ENCODE measurements around the gene DNAJA3.

DNAJA3 gene

GRCh38 chr16:4399001-4399730 is 26.5 kb upstream of the DNAJA3 start:
- H3K9me3 ChIP-seq (ENCODE audit: control insufficient read depth, low read length) = no peaks in the 10 kb centered on the region

GRCh38 chr16:4401094-4401501 is 24.6 kb upstream of the DNAJA3 start:
- H3K36me3 ChIP-seq (ENCODE audit: control insufficient read depth, insufficient read depth, low read length) = peaks cover 26% of the 10 kb centered on the region
- H3K4me1 ChIP-seq (ENCODE audit: control insufficient read depth, insufficient read depth, low read length, poor library complexity, severe bottlenecking) = no peaks in the 10 kb centered on the region
- no peak overlapping the region for H3K4me3 ChIP-seq (ENCODE audit: extremely low read depth, insufficient read depth, low read length, poor library complexity, severe bottlenecking)
- no peaks in the 10 kb centered on the region for H3K9me3 ChIP-seq (ENCODE audit: control insufficient read depth, low read length)
- WGBS, 2 experiments (ENCODE audit: insufficient coverage in 2 of 2) = 93% methylated on average over 10 of the region's 12 CpGs
- no peak overlapping the region for H3K27ac ChIP-seq (ENCODE audit: low read depth, low read length, severe bottlenecking)

More at GRCh38 chr16:4399001-4399730, 26.5 kb upstream of the DNAJA3 start:
- Histone ChIP-seq H3K27ac (ENCODE audit: low read depth, low read length, severe bottlenecking) (no peak overlapping the region), H3K36me3 (ENCODE audit: control insufficient read depth, insufficient read depth, low read length) (peaks cover 31% of the 10 kb centered on the region), H3K4me3 (ENCODE audit: extremely low read depth, insufficient read depth, low read length, poor library complexity, severe bottlenecking) (no peak overlapping the region), H3K4me1 (ENCODE audit: control insufficient read depth, insufficient read depth, low read length, poor library complexity, severe bottlenecking) (no peaks in the 10 kb centered on the region)
- 77 to 89% methylated on average over 3 to 8 of the region's 9 CpGs for WGBS, 2 experiments (ENCODE audit: insufficient coverage in 2 of 2)

- no peaks in the 10 kb centered on the region for H3K4me1 ChIP-seq (ENCODE audit: control insufficient read depth, insufficient read depth, low read length, poor library complexity, severe bottlenecking)
- WGBS, 2 experiments (ENCODE audit: insufficient coverage in 2 of 2) = 91 to 93% methylated on average over 8 to 9 of the region's 12 CpGs
These were observed 24.2 kb upstream of the DNAJA3 start for GRCh38 chr16:4401510-4401909.

DNA sequence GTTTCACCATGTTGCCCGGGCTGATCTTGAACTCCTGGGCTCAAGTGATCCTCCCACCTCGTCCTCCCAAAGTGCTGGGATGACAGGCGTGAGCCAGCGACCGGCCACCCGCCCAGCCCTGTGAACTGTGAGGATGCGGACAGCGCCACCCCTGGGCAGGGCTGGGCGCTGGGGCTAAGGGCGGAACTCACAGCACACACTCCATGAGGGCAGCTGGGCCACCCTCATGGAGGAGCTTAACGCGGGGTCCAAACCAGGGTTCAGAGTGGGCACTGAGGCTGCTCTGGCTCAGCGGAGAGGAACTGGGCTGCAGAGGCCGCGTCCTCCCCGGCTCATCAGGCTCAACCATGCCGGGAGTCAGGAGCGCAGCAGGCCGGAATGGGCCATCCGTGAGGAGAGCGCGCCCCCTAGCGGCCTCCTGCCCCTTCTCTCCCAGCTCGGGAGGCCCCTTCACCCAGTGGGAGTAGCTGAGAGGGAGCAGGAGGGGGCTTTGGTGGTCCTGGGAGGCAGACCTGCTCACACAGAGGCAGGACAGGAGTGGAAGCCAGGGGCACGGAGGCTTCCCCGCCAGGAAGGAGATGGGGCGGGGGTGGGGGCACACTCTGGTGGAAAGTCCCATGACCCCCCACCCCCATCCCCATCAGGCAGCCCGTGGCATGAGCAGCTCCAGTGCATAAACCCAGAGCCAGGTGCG is 23.1 kb upstream of the DNAJA3 start:
- H3K4me3 ChIP-seq (ENCODE audit: extremely low read depth, insufficient read depth, low read length, poor library complexity, severe bottlenecking) = no peak overlapping the region
- H3K36me3 ChIP-seq (ENCODE audit: control insufficient read depth, insufficient read depth, low read length) = peaks cover 38% of the 10 kb centered on the region
- 33 to 47% methylated on average over 22 to 23 of the region's 29 CpGs for WGBS, 2 experiments (ENCODE audit: insufficient coverage in 2 of 2)
- H3K4me1 ChIP-seq (ENCODE audit: control insufficient read depth, insufficient read depth, low read length, poor library complexity, severe bottlenecking) = no peaks in the 10 kb centered on the region
- H3K27ac ChIP-seq (ENCODE audit: low read depth, low read length, severe bottlenecking) = no peak overlapping the region
- no peaks in the 10 kb centered on the region for H3K9me3 ChIP-seq (ENCODE audit: control insufficient read depth, low read length)

More at GRCh38 chr16:4401510-4401909, 24.2 kb upstream of the DNAJA3 start:
- Histone ChIP-seq H3K27ac (ENCODE audit: low read depth, low read length, severe bottlenecking) (no peak overlapping the region), H3K4me3 (ENCODE audit: extremely low read depth, insufficient read depth, low read length, poor library complexity, severe bottlenecking) (no peak overlapping the region), H3K36me3 (ENCODE audit: control insufficient read depth, insufficient read depth, low read length) (peaks cover 30% of the 10 kb centered on the region), H3K9me3 (ENCODE audit: control insufficient read depth, low read length) (no peaks in the 10 kb centered on the region)

DNA sequence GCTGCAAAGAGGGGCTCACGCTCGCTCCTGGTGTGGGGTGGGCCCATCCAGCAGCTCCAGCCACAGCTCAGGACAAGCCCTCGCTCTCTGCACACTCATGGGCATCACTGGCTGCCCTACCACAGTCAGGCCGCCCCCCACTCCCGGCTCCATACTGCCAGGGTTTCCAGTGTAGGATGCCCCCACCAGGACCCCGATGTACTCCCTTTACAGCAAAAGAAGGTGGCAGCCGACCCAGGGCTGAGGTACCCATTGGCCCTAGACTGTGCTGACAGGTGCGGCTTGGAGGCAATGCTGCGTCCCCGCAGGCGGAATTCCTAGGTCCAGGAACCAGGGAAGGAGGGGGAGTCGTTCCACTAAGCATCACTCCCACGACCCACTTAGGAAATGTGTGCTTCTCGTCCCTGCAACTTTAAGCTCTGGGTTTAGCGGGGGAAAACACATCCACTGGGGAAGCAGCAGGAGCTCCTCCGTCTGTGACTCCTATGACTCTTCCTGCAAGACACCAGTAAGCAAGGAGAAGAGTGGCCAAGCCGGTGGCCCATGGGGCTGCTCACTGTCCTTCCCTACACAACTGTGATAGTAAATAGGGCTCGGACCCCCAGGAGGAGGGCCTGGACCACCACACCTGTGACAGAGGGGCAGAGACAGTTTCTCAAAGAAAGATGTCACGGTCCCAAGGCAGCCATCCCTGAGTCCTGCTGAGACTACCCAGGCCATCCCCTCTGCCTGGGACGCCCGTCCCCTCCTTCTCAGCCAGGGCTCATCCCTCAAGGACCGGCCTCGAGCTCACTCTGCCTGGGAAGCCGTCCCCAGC is 22.3 kb upstream of the DNAJA3 start:
- no peaks in the 10 kb centered on the region for H3K9me3 ChIP-seq (ENCODE audit: control insufficient read depth, low read length)
- no peak overlapping the region for H3K4me3 ChIP-seq (ENCODE audit: extremely low read depth, insufficient read depth, low read length, poor library complexity, severe bottlenecking)
- peaks cover 39% of the 10 kb centered on the region for H3K36me3 ChIP-seq (ENCODE audit: control insufficient read depth, insufficient read depth, low read length)
- WGBS, 2 experiments (ENCODE audit: insufficient coverage in 2 of 2) = 88 to 89% methylated on average over 22 of the region's 24 CpGs
- no peak overlapping the region for H3K27ac ChIP-seq (ENCODE audit: low read depth, low read length, severe bottlenecking)
- H3K4me1 ChIP-seq (ENCODE audit: control insufficient read depth, insufficient read depth, low read length, poor library complexity, severe bottlenecking) = no peaks in the 10 kb centered on the region

GRCh38 chr16:4404247-4404966 is 21.3 kb upstream of the DNAJA3 start:
- Histone ChIP-seq H3K9me3 (ENCODE audit: control insufficient read depth, low read length) (no peaks in the 10 kb centered on the region), H3K27ac (ENCODE audit: low read depth, low read length, severe bottlenecking) (no peak overlapping the region), H3K4me1 (ENCODE audit: control insufficient read depth, insufficient read depth, low read length, poor library complexity, severe bottlenecking) (no peaks in the 10 kb centered on the region), H3K4me3 (ENCODE audit: extremely low read depth, insufficient read depth, low read length, poor library complexity, severe bottlenecking) (no peak overlapping the region), H3K36me3 (ENCODE audit: control insufficient read depth, insufficient read depth, low read length) (peaks cover 35% of the 10 kb centered on the region)
- 56 to 59% methylated on average over 20 of the region's 20 CpGs for WGBS, 2 experiments (ENCODE audit: insufficient coverage in 2 of 2)

DNA sequence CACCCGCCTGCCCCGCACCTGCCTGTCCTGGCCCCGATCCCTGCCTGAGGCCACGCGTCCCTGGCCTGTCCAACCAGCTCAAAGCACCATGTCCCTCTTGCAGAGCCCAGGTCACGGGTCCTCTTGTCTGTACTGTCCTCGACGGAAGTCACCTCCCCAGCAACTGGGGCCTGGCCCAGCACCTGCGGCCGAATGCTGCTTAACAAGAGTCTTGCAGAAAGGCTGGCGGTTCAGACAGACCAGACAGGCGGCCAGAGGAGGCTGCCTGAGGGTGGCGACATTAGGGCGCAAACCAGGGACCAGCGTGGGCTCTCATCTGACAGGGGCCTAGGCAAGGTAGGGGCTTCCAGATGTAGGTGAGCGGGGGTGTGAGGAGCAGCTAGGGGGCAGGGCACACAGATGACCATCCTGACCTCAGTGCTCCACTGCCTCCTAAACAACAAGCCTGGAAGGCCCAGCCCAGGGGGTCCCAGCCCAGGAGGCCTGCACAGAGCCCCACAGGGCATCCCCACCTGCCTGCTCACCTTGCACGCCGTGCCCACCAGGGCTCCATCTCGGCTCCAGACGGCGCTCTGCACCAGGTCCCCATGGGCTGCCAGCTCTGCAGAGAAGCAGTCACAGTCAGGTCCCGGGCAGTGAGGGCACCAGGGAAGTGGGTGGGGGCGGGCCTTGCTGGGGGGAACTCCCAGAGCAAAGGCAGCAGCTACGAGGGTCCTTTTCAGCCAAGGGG is 20.5 kb upstream of the DNAJA3 start:
- Histone ChIP-seq H3K9me3 (ENCODE audit: control insufficient read depth, low read length) (no peaks in the 10 kb centered on the region), H3K4me3 (ENCODE audit: extremely low read depth, insufficient read depth, low read length, poor library complexity, severe bottlenecking) (no peak overlapping the region), H3K27ac (ENCODE audit: low read depth, low read length, severe bottlenecking) (no peak overlapping the region), H3K36me3 (ENCODE audit: control insufficient read depth, insufficient read depth, low read length) (peaks cover 35% of the 10 kb centered on the region), H3K4me1 (ENCODE audit: control insufficient read depth, insufficient read depth, low read length, poor library complexity, severe bottlenecking) (no peaks in the 10 kb centered on the region)
- WGBS, 2 experiments (ENCODE audit: insufficient coverage in 2 of 2) = 88 to 90% methylated on average over 20 to 22 of the region's 24 CpGs

- H3K4me3 ChIP-seq (ENCODE audit: extremely low read depth, insufficient read depth, low read length, poor library complexity, severe bottlenecking) = no peak overlapping the region
- no peaks in the 10 kb centered on the region for H3K9me3 ChIP-seq (ENCODE audit: control insufficient read depth, low read length)
- no peak overlapping the region for H3K27ac ChIP-seq (ENCODE audit: low read depth, low read length, severe bottlenecking)
- H3K36me3 ChIP-seq (ENCODE audit: control insufficient read depth, insufficient read depth, low read length) = peaks cover 39% of the 10 kb centered on the region
- H3K4me1 ChIP-seq (ENCODE audit: control insufficient read depth, insufficient read depth, low read length, poor library complexity, severe bottlenecking) = no peaks in the 10 kb centered on the region
- 91 to 94% methylated on average over 21 of the region's 22 CpGs for WGBS, 2 experiments (ENCODE audit: insufficient coverage in 2 of 2)
These were observed 17.9 kb upstream of the DNAJA3 start for GRCh38 chr16:4407543-4408322.

DNA sequence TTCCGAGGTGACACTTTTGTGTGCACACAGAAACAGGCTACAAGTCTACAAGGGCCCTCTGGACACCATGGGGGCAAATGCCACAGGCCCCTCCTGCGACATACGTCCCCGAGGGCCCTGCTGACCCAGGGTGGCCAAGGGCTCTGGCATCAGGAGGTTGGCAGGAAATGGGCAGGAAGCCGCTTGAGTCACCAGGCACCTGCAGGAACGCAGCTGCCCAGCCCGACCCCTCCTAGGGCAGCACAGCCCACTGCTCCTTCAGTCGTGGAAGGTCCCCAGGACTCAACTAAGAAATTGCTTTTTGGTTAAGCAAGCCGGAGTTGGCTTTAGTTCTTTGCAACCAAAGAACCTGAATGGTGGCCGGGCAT is 17.4 kb upstream of the DNAJA3 start:
- no peak overlapping the region for H3K27ac ChIP-seq (ENCODE audit: low read depth, low read length, severe bottlenecking)
- WGBS, 2 experiments (ENCODE audit: insufficient coverage in 2 of 2) = 92% methylated on average over 10 of the region's 10 CpGs

More for the DNA sequence above, 17.4 kb upstream of the DNAJA3 start:
- Histone ChIP-seq H3K4me3 (ENCODE audit: extremely low read depth, insufficient read depth, low read length, poor library complexity, severe bottlenecking) (no peak overlapping the region), H3K4me1 (ENCODE audit: control insufficient read depth, insufficient read depth, low read length, poor library complexity, severe bottlenecking) (no peaks in the 10 kb centered on the region), H3K9me3 (ENCODE audit: control insufficient read depth, low read length) (no peaks in the 10 kb centered on the region), H3K36me3 (ENCODE audit: control insufficient read depth, insufficient read depth, low read length) (peaks cover 41% of the 10 kb centered on the region)

All from mesodermal cell (in vitro differentiated cells).